RWPE2 (cell line): ENCODE measurements around the gene OBP2B.
A peak's percentile ranks its signal among the peaks of the same experiment; 100 is the strongest.

ENCODE experiments used
- ATAC-seq: fragments of 200-7000 bp; cut with Tn5 transposase; 3 replicates; pipeline ENCODE4 v1.9.1; 2021; ENCODE audit warnings: low read depth
- DNase-seq: peaks from one replicate; pipeline ENCODE4 v3.0.0-alpha.2; 2020; ENCODE audit warnings: low spot score
- H3K27ac ChIP-seq: fragments of 450-650 bp; 2 replicates; pipeline ENCODE4 v1.5.1; 2017; ENCODE audit warnings: mild to moderate bottlenecking; ENCODE audit not compliant: poor library complexity, severe bottlenecking
- H3K27me3 ChIP-seq: fragments of 250-450 bp; sonication (Bioruptor Pico); 2 replicates; pipeline ENCODE4 v1.5.1; 2021; ENCODE audit warnings: mild to moderate bottlenecking, moderate library complexity; ENCODE audit not compliant: insufficient read depth, poor library complexity, severe bottlenecking
- H3K36me3 ChIP-seq: fragments of 250-450 bp; sonication (Bioruptor Pico); 2 replicates; pipeline ENCODE4 v1.5.1; 2020; ENCODE audit warnings: low read depth, mild to moderate bottlenecking, moderate library complexity
- H3K4me1 ChIP-seq: fragments of 250-450 bp; sonication (Bioruptor Pico); 2 replicates; pipeline ENCODE4 v1.5.1; 2021; ENCODE audit warnings: mild to moderate bottlenecking, moderate library complexity; ENCODE audit not compliant: insufficient read depth, poor library complexity, severe bottlenecking
- H3K4me3 ChIP-seq: fragments of 250-450 bp; sonication (Bioruptor Pico); 2 replicates; pipeline ENCODE4 v1.5.1; 2021; ENCODE audit warnings: mild to moderate bottlenecking, moderate library complexity; ENCODE audit not compliant: severe bottlenecking
- H3K9me3 ChIP-seq: fragments of 250-450 bp; sonication (Bioruptor Pico); 2 replicates; pipeline ENCODE4 v1.5.1; 2021; ENCODE audit warnings: mild to moderate bottlenecking, moderate library complexity; ENCODE audit not compliant: severe bottlenecking
- TF ChIP-seq, protein P1 (sequence below): fragments of 450-650 bp; IDR thresholded peaks from one replicate; pipeline ENCODE4 v1.5.1; 2017; ENCODE audit warnings: mild to moderate bottlenecking, moderate library complexity; ENCODE audit not compliant: poor library complexity, severe bottlenecking

OBP2B gene

DNA sequence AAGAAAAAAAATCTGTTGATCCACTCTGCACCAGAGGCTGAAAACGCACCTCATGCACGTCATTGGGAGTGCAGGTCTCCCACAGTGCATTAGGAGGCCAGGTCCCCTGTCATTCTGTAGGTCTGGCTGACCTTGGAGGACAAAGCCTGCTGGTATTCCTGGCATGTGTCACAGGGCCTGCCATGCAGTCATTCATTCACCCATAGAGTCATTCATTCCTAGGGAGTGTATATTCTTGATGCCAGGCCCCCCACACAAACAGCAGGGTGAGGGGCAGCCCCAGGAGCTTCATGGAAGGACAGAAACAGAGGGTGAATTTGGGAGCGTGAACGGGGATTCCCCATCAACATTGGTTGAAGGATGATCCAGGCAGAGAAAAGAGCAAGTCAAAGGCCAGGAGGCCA, 47.5 kb downstream of the OBP2B start:
- Histone ChIP-seq H3K9me3 (no peaks in the 10 kb centered on the region), H3K27me3 (peaks cover 7% of the 10 kb centered on the region), H3K4me3 (no peak overlapping the region), H3K36me3 (no peaks in the 10 kb centered on the region), H3K4me1 (no peaks in the 10 kb centered on the region), H3K27ac (no peak overlapping the region)
- no peak for ATAC-seq
- DNase-seq = no peak
- TF ChIP-seq, protein P1, sequence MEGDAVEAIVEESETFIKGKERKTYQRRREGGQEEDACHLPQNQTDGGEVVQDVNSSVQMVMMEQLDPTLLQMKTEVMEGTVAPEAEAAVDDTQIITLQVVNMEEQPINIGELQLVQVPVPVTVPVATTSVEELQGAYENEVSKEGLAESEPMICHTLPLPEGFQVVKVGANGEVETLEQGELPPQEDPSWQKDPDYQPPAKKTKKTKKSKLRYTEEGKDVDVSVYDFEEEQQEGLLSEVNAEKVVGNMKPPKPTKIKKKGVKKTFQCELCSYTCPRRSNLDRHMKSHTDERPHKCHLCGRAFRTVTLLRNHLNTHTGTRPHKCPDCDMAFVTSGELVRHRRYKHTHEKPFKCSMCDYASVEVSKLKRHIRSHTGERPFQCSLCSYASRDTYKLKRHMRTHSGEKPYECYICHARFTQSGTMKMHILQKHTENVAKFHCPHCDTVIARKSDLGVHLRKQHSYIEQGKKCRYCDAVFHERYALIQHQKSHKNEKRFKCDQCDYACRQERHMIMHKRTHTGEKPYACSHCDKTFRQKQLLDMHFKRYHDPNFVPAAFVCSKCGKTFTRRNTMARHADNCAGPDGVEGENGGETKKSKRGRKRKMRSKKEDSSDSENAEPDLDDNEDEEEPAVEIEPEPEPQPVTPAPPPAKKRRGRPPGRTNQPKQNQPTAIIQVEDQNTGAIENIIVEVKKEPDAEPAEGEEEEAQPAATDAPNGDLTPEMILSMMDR = no peak

DNA sequence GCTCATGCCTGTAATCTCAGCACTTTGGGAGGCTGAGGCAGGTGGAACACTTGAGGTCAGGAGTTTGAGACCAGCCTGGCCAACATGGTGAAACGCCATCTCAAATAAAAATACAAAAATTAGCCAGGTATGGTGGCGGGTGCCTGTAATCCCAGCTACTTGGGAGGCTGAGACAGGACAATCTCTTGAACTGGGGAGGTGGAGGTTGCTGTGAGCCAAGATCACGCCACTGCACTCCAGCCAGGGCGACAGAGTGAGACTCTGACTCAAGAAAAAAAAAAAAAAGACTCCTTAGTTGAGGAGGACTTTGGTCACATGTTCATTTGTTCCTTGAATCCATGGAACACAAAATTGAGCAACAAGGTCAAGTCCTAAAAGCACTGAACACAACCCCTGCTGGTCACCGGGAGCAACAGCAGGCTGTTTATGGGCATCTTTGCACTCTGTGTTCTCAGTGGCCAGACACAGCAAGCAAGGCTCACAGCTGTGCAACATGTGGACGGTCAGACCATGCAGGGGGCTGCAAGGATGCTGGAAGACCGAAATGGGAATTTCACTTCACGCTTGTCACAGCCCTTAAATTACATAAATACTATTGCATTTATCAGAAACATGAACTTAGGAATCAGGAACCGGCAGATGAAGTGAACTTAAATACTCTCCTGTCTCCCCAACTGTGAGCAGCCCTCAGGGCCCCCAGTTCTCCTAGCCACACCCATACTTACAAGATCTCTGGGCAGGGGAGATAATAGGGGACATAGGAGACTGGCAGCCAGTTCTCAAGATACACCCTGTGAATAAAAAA, 48.1 kb downstream of the OBP2B start:
- H3K27me3 ChIP-seq = peaks cover 7% of the 10 kb centered on the region
- TF ChIP-seq, protein P1 = peak; percentile 63
- no peaks in the 10 kb centered on the region for H3K36me3 ChIP-seq
- H3K4me3 ChIP-seq = no peak overlapping the region
- DNase-seq (no peak), ATAC-seq (peak; percentile 71; the same call in 2 of the 3 replicates)
- no peaks in the 10 kb centered on the region for H3K4me1 ChIP-seq
- no peaks in the 10 kb centered on the region for H3K9me3 ChIP-seq
- no peak overlapping the region for H3K27ac ChIP-seq

DNA sequence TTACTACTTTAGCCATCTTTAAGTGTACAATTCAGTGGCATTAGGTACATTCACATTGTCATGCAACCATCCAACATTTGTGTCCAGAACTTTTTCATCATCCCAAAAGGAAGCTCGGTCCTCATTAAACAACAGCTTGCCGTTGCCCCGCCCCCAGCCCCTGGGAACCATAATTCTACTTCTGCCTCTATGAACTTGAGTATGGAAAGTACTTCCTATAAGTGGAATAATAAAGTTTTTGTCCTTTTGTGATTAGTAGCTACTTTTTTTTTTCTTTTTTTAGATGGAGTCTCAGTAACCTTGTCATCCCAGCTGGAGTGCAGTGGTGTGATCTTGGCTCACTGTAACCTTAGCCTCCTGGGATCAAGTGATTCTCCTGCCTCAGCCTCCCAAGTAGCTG, 50.4 kb downstream of the OBP2B start:
- ATAC-seq = no peak
- TF ChIP-seq, protein P1 = no peak

More for the DNA sequence above, 50.4 kb downstream of the OBP2B start:
- H3K36me3 ChIP-seq = no peaks in the 10 kb centered on the region
- no peak overlapping the region for H3K4me3 ChIP-seq
- no peak for DNase-seq
- H3K9me3 ChIP-seq = no peaks in the 10 kb centered on the region
- H3K27me3 ChIP-seq = peaks cover 7% of the 10 kb centered on the region
- no peak overlapping the region for H3K27ac ChIP-seq
- H3K4me1 ChIP-seq = no peaks in the 10 kb centered on the region
